ENCODE results near the gene WDR43. TPM values are rescaled to one million over a fixed set of nuclear protein-coding genes. Genes with fewer than 3 reads are reported as not detected.

Gene WDR43
- total and polyA plus RNA-seq, 2 donors: 17.7 to 57.3 TPM

DNA sequence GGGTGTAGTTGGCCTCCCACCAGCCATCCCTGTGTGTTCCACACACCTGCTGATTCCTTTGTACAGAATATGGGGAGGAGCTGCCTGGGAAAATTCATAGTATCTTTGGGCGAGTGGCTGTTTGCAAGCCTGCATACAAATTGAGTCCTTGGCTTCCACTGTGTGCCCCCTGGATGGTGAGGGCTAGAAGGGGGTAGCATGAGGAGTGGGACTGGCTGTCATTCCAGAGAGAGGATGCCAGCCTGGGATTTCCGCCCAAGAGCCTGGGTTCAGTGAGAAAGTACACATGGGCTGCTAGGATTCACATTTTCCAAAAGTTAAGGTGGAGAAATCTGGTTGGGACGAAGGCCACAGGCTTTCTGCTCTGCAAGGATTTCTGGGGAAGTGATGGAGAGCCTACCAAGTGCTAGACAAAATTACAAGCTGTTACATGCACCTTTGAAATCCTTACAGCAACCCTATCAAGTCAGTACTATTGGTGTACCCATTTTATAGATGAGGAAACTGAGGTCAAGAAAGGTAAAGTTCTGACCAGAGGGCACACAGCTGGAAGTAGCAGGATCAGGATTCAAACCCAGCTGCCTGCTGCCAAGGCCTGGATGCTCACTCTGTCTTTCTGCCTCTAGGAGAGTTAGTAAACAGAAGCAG lies 86.0 kb downstream of the WDR43 start:
- WGBS: 54% methylated on average over 3 of the region's 3 CpGs
- H3K27ac ChIP-seq (ENCODE audit: low read depth): no peak overlapping the region
- no peak overlapping the region for H3K4me3 ChIP-seq (ENCODE audit: low read depth, low read length)
- DNase-seq (ENCODE audit: extremely low spot score): no peak
- no peaks in the 10 kb centered on the region for H3K4me1 ChIP-seq (ENCODE audit: insufficient read depth)
- H3K36me3 ChIP-seq (ENCODE audit: insufficient read depth): no peaks in the 10 kb centered on the region

DNA sequence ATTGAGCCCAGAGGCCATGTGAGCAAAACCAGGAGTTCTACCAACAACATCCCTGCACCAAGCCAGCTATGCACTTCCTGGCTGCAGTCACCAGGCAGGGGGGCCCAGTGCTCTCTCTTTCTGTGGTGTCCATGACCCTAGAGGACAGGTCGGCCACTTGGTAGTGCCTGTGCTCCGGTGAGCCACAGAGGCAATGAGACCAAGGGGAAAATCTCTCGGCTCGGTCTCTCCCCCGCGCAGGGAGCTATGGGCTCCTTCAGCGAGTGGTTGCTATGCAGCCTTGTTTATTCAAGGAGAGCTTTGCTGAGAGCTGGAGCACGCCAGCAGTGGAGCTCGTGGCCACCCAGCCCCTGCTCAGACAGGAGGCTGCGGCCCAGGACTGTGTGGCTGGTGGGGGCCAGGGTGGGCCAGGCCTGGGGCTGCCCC lies 86.6 kb downstream of the WDR43 start, which contains the start of gene TOGARAM2:
TSS of gene TOGARAM2 (plus strand) at position 283 of the 426 bp plus-strand sequence. CDS start 13,537 bp downstream, outside the sequence.
- Histone ChIP-seq H3K36me3 (ENCODE audit: insufficient read depth) (no peaks in the 10 kb centered on the region), H3K4me1 (ENCODE audit: insufficient read depth) (no peaks in the 10 kb centered on the region), H3K27ac (ENCODE audit: low read depth) (no peak within 1 kb of the TSS), H3K4me3 (ENCODE audit: low read depth, low read length) (no peak within 1 kb of the TSS)
- peak; percentile 37 for DNase-seq (ENCODE audit: extremely low spot score)
- 13% methylated on average over 10 of the region's 10 CpGs for WGBS

DNA sequence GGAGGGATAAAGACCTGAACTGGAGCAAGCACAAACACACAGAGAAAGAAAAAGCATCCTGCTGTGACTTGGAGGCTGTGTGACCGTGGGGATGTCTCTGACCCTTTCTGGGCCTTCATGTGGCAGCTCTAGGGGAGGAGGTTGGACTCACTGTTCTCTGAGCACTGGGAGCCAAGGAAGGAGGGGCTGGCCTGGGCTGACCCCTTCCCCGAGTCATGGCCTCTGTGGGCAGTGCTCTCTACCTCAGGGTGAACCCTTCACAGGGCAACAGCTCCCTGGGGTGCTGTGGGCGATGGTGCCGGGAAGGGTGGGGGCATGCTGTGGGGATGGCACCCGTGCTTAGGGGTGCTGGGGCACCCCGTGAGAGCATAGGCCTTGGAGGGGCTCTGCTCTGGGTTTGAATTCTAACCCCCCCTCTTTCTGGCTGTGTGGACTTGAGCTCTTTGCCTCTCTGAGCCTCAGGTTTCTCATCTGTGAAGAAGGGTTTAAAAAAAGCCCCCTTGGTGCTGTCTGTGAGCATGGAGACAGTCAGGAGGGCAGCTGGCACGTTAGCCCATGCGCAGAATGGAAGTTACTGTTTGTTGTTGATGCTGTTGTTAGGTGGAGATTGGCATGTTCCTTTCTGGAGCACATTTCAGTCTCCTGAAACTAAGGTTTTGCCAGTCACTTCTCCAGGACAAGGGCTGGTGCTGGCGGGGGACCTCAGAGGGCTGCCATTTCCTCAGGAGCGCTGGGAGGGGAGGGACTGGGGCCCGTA lies 87.3 kb downstream of the WDR43 start:
- Histone ChIP-seq H3K4me3 (ENCODE audit: low read depth, low read length) (no peak overlapping the region), H3K4me1 (ENCODE audit: insufficient read depth) (no peaks in the 10 kb centered on the region), H3K36me3 (ENCODE audit: insufficient read depth) (no peaks in the 10 kb centered on the region), H3K27ac (ENCODE audit: low read depth) (no peak overlapping the region)
- 74% methylated on average over 11 of the region's 11 CpGs for WGBS
- DNase-seq (ENCODE audit: extremely low spot score): no peak

DNA sequence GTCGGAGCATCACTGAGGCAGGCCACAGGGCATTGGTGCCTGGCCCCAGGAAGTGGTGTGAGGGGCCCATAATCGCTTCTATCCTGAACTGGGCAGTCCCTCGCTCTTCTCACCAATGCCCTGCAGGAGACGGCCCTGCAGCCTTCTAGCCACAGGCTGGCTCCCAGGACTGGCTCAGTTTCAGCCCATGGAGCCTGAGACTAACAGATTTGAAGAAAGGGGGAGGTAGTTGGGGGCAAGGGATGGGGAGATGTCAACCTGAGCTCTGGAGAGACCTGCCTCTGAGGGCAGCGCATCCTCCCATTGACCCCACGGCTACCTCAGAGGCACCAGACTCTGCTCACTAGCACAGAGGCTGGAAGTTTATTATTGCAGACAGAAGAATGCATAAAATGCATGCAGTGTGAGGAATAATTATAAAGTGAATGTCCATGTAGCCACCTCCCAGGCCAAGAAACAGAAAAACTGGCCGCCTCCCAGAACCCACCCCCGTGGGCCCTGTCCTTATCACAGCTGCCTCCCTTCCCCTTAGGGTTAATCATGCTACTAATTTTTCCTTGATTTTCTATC lies 88.0 kb downstream of the WDR43 start:
- no peak for DNase-seq (ENCODE audit: extremely low spot score)
- no peaks in the 10 kb centered on the region for H3K4me1 ChIP-seq (ENCODE audit: insufficient read depth)

DNA sequence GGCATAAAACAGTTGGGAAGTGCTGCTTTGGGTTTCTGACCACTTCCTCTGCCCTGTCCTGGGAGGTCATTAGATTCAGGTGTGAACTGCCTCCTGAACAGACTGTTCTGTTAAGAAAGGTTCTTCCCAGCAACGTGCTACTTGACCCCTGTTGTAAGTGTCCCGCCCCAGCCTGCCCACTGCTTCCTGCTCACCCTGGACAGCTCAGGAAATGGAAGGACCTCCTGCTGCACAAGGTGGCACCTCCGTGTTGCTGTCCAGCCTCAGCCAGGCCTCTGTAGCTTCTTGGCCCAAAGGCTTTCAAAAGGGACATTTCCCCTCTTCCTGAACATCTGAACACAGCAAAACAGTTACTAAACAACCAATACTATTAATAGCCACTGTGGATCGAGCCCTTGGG lies 92.0 kb downstream of the WDR43 start:
- Histone ChIP-seq H3K36me3 (ENCODE audit: insufficient read depth) (no peaks in the 10 kb centered on the region), H3K4me1 (ENCODE audit: insufficient read depth) (no peaks in the 10 kb centered on the region), H3K4me3 (ENCODE audit: low read depth, low read length) (no peak overlapping the region), H3K27ac (ENCODE audit: low read depth) (no peak overlapping the region)
- no peak for DNase-seq (ENCODE audit: extremely low spot score)
- WGBS: 45% methylated on average over 4 of the region's 4 CpGs

More for the DNA sequence above, 88.0 kb downstream of the WDR43 start:
- Histone ChIP-seq H3K4me3 (ENCODE audit: low read depth, low read length) (no peak overlapping the region), H3K36me3 (ENCODE audit: insufficient read depth) (no peaks in the 10 kb centered on the region), H3K27ac (ENCODE audit: low read depth) (no peak overlapping the region)
- 74% methylated on average over 8 of the region's 8 CpGs for WGBS

DNA sequence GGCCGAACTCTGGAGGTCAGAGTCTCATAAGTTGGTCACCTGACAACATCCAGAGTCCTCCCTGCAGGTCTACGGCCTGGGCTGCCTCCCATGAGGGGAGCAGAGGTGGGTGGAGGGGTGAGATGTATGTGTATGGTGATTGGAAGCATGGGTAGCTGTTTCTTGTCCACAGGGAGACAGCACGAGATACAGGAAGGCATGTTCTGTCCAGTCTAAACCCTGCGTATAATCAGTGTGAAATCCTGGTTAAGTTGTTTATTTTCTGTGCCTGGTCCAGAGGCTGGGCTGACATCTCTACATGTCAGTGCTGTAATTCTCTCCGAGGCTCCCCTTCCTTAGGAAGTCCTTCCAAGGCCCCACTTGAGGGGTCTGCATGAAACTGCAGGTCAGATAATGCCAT lies 95.5 kb downstream of the WDR43 start:
- no peaks in the 10 kb centered on the region for H3K4me1 ChIP-seq (ENCODE audit: insufficient read depth)
- WGBS: 55% methylated on average over 5 of the region's 5 CpGs
- no peak overlapping the region for H3K4me3 ChIP-seq (ENCODE audit: low read depth, low read length)
- DNase-seq (ENCODE audit: extremely low spot score): no peak
- H3K36me3 ChIP-seq (ENCODE audit: insufficient read depth): no peaks in the 10 kb centered on the region
- H3K27ac ChIP-seq (ENCODE audit: low read depth): no peak overlapping the region

DNA sequence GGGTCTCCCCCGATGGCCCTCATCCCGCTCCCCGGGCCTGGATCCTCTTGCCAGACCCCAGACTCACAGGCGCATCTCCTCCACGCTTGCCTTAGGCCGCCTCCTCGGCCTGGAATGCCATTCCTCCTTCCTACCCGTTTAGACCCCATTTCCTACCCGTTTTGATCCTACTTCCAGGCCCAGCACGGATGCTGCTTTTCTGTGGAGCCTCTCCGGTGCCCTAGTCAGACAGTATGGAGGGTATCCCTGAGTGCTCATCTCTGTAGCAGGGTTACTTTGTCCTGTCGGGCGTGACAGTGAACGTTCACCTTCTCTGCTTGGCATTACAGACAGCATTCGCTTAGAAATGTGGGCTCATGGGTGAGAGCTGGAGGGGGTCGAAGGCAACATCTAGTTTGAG lies 96.0 kb downstream of the WDR43 start:
- 72% methylated on average over 16 of the region's 16 CpGs for WGBS
- no peak for DNase-seq (ENCODE audit: extremely low spot score)
- H3K4me3 ChIP-seq (ENCODE audit: low read depth, low read length): no peak overlapping the region
- no peaks in the 10 kb centered on the region for H3K36me3 ChIP-seq (ENCODE audit: insufficient read depth)
- no peak overlapping the region for H3K27ac ChIP-seq (ENCODE audit: low read depth)
- no peaks in the 10 kb centered on the region for H3K4me1 ChIP-seq (ENCODE audit: insufficient read depth)

DNA sequence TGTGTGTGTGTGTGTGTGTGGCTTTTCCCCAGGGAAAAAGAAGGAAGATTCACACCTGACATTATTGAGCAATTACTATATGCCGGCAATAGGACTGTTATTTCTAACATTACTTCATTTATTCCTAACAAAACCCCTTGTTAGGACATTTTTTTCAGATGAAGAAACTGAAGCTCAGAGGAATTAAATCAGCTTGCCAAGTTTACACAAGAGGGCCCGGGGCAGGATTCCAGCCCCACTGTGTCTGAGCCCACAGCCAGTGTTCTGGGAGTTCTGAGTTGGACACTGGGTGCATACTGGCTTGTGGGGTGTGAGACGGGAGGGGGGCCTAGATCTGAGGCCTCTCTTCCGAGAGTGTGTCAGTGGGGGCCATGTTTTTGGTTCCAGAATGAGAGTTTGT lies 96.6 kb downstream of the WDR43 start:
- 26% methylated on average over 4 of the region's 4 CpGs for WGBS
- Histone ChIP-seq H3K4me1 (ENCODE audit: insufficient read depth) (no peaks in the 10 kb centered on the region), H3K36me3 (ENCODE audit: insufficient read depth) (no peaks in the 10 kb centered on the region), H3K27ac (ENCODE audit: low read depth) (no peak overlapping the region), H3K4me3 (ENCODE audit: low read depth, low read length) (no peak overlapping the region)
- DNase-seq (ENCODE audit: extremely low spot score): no peak

DNA sequence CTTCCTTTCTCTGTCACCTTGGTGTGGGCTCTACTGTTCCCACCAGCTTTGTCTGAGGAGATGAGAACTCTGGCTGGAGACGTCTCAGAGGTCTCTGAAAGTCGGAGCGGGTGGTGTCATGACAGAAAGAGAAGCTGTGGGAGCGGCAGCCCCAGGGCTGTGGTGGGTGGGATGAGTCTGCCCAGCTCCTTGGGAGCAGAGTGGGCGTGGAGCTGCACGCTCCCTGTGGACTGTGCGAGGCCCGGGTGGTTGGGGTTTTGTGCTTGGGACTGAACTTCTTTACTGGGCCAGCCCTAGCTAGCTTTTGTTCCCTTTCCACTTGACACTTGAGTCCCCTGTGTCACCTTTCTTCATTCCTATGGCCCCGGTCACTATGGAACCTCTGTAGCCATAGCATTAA lies 97.0 kb downstream of the WDR43 start:
- Histone ChIP-seq H3K4me3 (ENCODE audit: low read depth, low read length) (no peak overlapping the region), H3K36me3 (ENCODE audit: insufficient read depth) (no peaks in the 10 kb centered on the region), H3K27ac (ENCODE audit: low read depth) (no peak overlapping the region), H3K4me1 (ENCODE audit: insufficient read depth) (no peaks in the 10 kb centered on the region)
- 46% methylated on average over 9 of the region's 9 CpGs for WGBS
- no peak for DNase-seq (ENCODE audit: extremely low spot score)

DNA sequence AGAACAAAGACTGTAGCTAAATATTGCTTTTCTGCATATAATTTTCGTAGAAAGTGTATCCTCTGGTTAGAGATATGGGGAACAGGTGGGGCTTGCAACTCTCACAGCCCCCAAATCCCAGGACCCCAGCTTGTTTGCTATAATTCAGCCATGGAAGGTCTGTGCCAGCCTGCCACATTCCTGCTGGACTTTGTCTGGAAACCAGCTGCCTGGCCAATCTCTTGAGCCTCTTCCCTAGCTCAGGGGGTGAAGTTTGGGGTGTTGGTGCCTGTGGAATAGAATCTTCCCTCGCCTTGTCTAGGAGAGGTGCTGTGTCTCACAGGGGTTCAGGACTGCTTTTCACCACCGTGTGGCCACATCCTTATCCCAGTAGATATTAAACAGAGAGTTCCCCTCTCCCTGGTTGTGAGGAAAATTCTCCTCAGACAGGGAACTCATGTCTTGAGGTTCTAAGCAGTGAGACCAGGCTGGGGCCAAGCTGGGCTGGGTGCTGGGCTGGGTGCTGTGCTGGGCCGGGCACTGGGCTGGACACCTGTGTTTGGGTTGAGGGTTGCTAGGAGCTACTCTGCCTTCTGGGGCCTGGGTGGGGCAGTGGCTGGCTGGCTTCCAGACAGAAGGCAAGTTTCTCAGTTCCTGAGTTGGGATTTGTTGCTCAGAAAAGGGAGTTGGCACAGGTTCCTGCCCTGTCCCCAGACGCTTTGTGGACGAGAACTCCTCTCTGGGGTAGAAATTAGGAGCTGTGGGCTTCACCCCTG lies 98.9 kb downstream of the WDR43 start:
- WGBS: 69% methylated on average over 6 of the region's 6 CpGs
- no peak for DNase-seq (ENCODE audit: extremely low spot score)
- Histone ChIP-seq H3K4me3 (ENCODE audit: low read depth, low read length) (no peak overlapping the region), H3K36me3 (ENCODE audit: insufficient read depth) (no peaks in the 10 kb centered on the region), H3K27ac (ENCODE audit: low read depth) (no peak overlapping the region), H3K4me1 (ENCODE audit: insufficient read depth) (no peaks in the 10 kb centered on the region)

DNA sequence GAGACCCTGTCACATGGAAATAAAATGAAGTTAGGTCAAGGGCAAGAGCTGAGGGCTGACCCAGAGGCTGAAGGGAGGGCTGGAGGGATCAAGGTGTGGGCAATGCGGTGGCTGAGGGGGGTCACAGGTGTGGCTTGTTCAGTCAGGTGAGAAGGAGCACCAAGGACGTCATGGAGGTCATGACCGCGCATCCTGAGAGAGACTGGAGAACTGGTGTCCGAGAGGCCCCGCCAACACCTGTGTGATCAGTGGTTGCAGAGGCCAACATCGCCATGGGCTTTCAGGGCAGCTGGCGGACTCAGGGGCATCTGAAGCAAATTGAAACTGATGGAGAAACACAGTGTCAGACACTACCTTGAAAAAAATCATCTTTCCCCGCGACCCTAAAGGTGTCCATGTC lies 99.6 kb downstream of the WDR43 start:
- WGBS: 95% methylated on average over 10 of the region's 10 CpGs
- H3K4me1 ChIP-seq (ENCODE audit: insufficient read depth): no peaks in the 10 kb centered on the region
- H3K36me3 ChIP-seq (ENCODE audit: insufficient read depth): no peaks in the 10 kb centered on the region
- H3K27ac ChIP-seq (ENCODE audit: low read depth): no peak overlapping the region
- H3K4me3 ChIP-seq (ENCODE audit: low read depth, low read length): no peak overlapping the region
- DNase-seq (ENCODE audit: extremely low spot score): no peak

DNA sequence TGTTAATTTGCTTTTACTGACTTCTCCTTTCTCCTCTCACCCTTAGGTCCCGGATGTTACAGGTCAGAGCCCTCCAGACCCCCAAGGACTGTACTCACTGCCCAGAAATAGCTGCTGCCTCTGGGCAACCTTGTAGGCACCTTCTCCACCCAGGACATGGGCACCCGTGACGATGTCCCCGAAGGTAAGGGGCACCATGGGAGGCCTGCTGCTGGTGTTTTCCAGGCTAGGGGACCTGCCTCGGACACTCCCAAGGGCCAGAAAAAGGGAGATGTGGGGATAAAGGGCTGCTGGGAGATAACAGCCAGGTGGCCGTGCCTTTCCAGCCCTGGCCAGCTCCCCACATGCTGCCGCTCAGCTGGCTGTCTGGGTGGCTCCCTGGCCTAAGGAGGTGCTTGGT lies 100.2 kb downstream of the WDR43 start:
- 79% methylated on average over 7 of the region's 7 CpGs for WGBS
- Histone ChIP-seq H3K36me3 (ENCODE audit: insufficient read depth) (no peaks in the 10 kb centered on the region), H3K27ac (ENCODE audit: low read depth) (no peak overlapping the region), H3K4me1 (ENCODE audit: insufficient read depth) (no peaks in the 10 kb centered on the region), H3K4me3 (ENCODE audit: low read depth, low read length) (no peak overlapping the region)
- DNase-seq (ENCODE audit: extremely low spot score): no peak

All from urinary bladder (tissue), 4 donors.